HepG2 (cell line): ENCODE data around the gene PDCL3. TPM values are rescaled to one million over a fixed set of nuclear protein-coding genes. Genes with fewer than 3 reads are reported as not detected.

ENCODE experiments used
- GPN1 ChIP-seq: sonication (generic); formaldehyde crosslinking; IDR thresholded peaks from 2 replicates; pipeline ENCODE4 v1.5.1; 2020; ENCODE audit warnings: missing genetic modification reagents, borderline replicate concordance
- GTF3A ChIP-seq: sonication (generic); formaldehyde crosslinking; conservative IDR thresholded peaks from 2 replicates; pipeline ENCODE4 v1.4.0; 2020; ENCODE audit warnings: mild to moderate bottlenecking, missing genetic modification reagents
- HNF4G ChIP-seq, 2 experiments: sonication (generic) in 1 of 2; formaldehyde crosslinking in 1 of 2; IDR thresholded peaks; 2 replicates each; pipeline versions ENCODE4 v1.4.0 to v1.6.1; 2011 to 2020; ENCODE audit warnings: borderline replicate concordance in 2 of 2, low read depth in 2 of 2, mild to moderate bottlenecking in 2 of 2, low read length in 1 of 2, missing genetic modification reagents in 1 of 2, moderate library complexity in 1 of 2
- MLX ChIP-seq: IDR thresholded peaks from 2 replicates; pipeline ENCODE4 v1.6.1; 2016
- NR1H2 ChIP-seq: sonication (generic); formaldehyde crosslinking; IDR thresholded peaks from 2 replicates; pipeline ENCODE4 v1.8.1; 2022; ENCODE audit warnings: low read depth, missing genetic modification reagents, borderline replicate concordance
- NR2F2 ChIP-seq: IDR thresholded peaks from 2 replicates; pipeline ENCODE4 v1.6.1; 2012; ENCODE audit warnings: low read depth, inconsistent platforms, borderline replicate concordance
- NR3C1 ChIP-seq: sonication (generic); formaldehyde crosslinking; IDR thresholded peaks from 2 replicates; pipeline ENCODE4 v1.4.0; 2020; ENCODE audit warnings: missing genetic modification reagents
- ONECUT2 ChIP-seq: sonication (generic); formaldehyde crosslinking; IDR thresholded peaks from 2 replicates; pipeline ENCODE4 v1.4.0; 2020; ENCODE audit warnings: missing genetic modification reagents
- PHF20 ChIP-seq: sonication (generic); formaldehyde crosslinking; IDR thresholded peaks from 2 replicates; pipeline ENCODE4 v1.5.0; 2020; ENCODE audit warnings: mild to moderate bottlenecking, missing genetic modification reagents
- PLRG1 ChIP-seq: fragments of 450-650 bp; conservative IDR thresholded peaks from 2 replicates; pipeline ENCODE4 v1.6.1; 2016
- REPIN1 ChIP-seq: sonication (generic); formaldehyde crosslinking; IDR thresholded peaks from 2 replicates; pipeline ENCODE4 v1.8.0; 2022; ENCODE audit warnings: missing genetic modification reagents, low read depth, mild to moderate bottlenecking, borderline replicate concordance
- SSRP1 ChIP-seq: IDR thresholded peaks from 2 replicates; pipeline ENCODE4 v1.6.1; 2016; ENCODE audit warnings: control low read depth
- ZBTB39 ChIP-seq: sonication (generic); formaldehyde crosslinking; IDR thresholded peaks from 2 replicates; pipeline ENCODE4 v1.5.0; 2020; ENCODE audit warnings: missing genetic modification reagents
- ZBTB42 ChIP-seq: sonication (generic); formaldehyde crosslinking; IDR thresholded peaks from 2 replicates; pipeline ENCODE4 v1.5.0; 2020; ENCODE audit warnings: mild to moderate bottlenecking, missing genetic modification reagents
- ZC3H4 ChIP-seq: sonication (generic); formaldehyde crosslinking; IDR thresholded peaks from 2 replicates; pipeline ENCODE4 v1.4.0; 2020; ENCODE audit warnings: missing genetic modification reagents, borderline replicate concordance
- ZFP36 ChIP-seq: fragments of 150-350 bp; IDR thresholded peaks from 2 replicates; pipeline ENCODE4 v1.6.1; 2018; ENCODE audit warnings: borderline replicate concordance, low read length, low read depth; ENCODE audit not compliant: partially characterized antibody
- ZFP62 ChIP-seq: sonication (generic); formaldehyde crosslinking; IDR thresholded peaks from 2 replicates; pipeline ENCODE4 v1.4.0; 2020; ENCODE audit warnings: missing genetic modification reagents
- ZNF160 ChIP-seq: sonication (generic); formaldehyde crosslinking; IDR thresholded peaks from 2 replicates; pipeline ENCODE4 v1.8.0; 2022; ENCODE audit warnings: mild to moderate bottlenecking, inconsistent platforms, missing genetic modification reagents
- ZNF549 ChIP-seq: sonication (generic); formaldehyde crosslinking; IDR thresholded peaks from 2 replicates; pipeline ENCODE4 v1.5.0; 2020; ENCODE audit warnings: missing genetic modification reagents
- ZNF639 ChIP-seq: conservative IDR thresholded peaks from 2 replicates; pipeline ENCODE4 v1.6.1; 2018; ENCODE audit warnings: missing genetic modification reagents
- ZNF747 ChIP-seq: sonication (generic); formaldehyde crosslinking; IDR thresholded peaks from 2 replicates; pipeline ENCODE4 v1.8.1; 2023; ENCODE audit warnings: missing genetic modification reagents, mild to moderate bottlenecking, borderline replicate concordance
- ZNF773 ChIP-seq: sonication (generic); formaldehyde crosslinking; IDR thresholded peaks from 2 replicates; pipeline ENCODE4 v1.4.0; 2020; ENCODE audit warnings: missing genetic modification reagents, borderline replicate concordance
- polyA plus RNA-seq, 8 experiments: library from polyadenylated mRNA; depleted of rRNA in 3 of 8; stranded (reverse) in 7 of 8; unstranded in 1 of 8; fragments of >200 nt; fragmentation: Illumina TruSeq in 4 of 8; extraction: Trizol in 4 of 8; gene quantifications; 2 replicates each; pipeline versions ENCODE4 v1.2.1 to v1.2.3, GENCODE V29; 2011 to 2016; ENCODE audit warnings: low read depth in 4 of 8, missing spikeins in 1 of 8, mixed read lengths in 1 of 8; ENCODE audit not compliant: insufficient read depth in 1 of 8
- total RNA-seq, 5 experiments: library from RNA; depleted of rRNA; stranded (reverse); fragments of >200 nt; fragmentation: Illumina TruSeq; extraction: Trizol; gene quantifications; 2 replicates each; pipeline ENCODE4 v1.2.3, GENCODE V29; 2016; ENCODE audit warnings: low read depth in 1 of 5
- TF ChIP-seq, protein P1 (sequence below): IDR thresholded peaks from 2 replicates; pipeline ENCODE4 v1.6.1; 2016; ENCODE audit warnings: missing biosample characterization, missing genetic modification reagents, low read depth
- TF ChIP-seq, protein P2 (sequence below): sonication (generic); formaldehyde crosslinking; IDR thresholded peaks from 2 replicates; pipeline ENCODE4 v1.4.0; 2020; ENCODE audit warnings: missing genetic modification reagents; ENCODE audit errors: not compliant biosample characterization

Gene PDCL3
- total and polyA plus RNA-seq, 2 of the 13 experiments (the other 11 are each of a cell fraction or from before 2014, with no cell fraction given) = 14.4 to 24.4 TPM

GRCh38 chr2:100562613-100563406 is at the start of gene PDCL3 (continued):
- TF ChIP-seq ZNF773 = peak; percentile 69
- TF ChIP-seq SSRP1 (CRISPR knock-in tag) = no peak
- TF ChIP-seq, protein P1, sequence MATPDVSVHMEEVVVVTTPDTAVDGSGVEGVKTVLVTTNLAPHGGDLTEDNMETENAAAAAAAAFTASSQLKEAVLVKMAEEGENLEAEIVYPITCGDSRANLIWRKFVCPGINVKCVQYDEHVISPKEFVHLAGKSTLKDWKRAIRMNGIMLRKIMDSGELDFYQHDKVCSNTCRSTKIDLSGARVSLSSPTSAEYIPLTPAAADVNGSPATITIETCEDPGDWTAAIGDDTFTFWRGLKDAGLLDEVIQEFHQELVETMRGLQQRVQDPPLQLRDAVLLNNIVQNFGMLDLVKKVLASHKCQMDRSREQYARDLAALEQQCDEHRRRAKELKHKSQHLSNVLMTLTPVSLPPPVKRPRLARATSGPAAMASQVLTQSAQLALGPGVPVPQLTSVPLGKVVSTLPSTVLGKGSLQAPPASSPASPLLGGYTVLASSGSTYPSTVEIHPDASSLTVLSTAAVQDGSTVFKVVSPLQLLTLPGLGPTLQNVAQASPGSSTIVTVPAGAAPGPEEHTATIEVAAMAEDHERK (CRISPR knock-in tag) = peak; percentile 49; the same call in 1 of the 2 replicates
- TF ChIP-seq PLRG1 = no peak
- no peak for TF ChIP-seq MLX (CRISPR knock-in tag)
- peak; percentile 91 for TF ChIP-seq ZBTB42
- TF ChIP-seq GTF3A (CRISPR knock-in tag) = no peak
- peak; percentile 6 for TF ChIP-seq ZFP36
- TF ChIP-seq HNF4G (IDR thresholded peaks at IDR 0.05; ENCODE audit: borderline replicate concordance, low read depth, low read length) = no peak
- no peak; the same call in none of the 2 replicates for TF ChIP-seq HNF4G (CRISPR knock-in tag; IDR thresholded peaks at IDR 0.05; ENCODE audit: borderline replicate concordance, low read depth)
- TF ChIP-seq ZFP62 (CRISPR knock-in tag) = no peak
- no peak for TF ChIP-seq GPN1 (CRISPR knock-in tag)
- no peak; the same call in 1 of the 2 replicates for TF ChIP-seq NR2F2
- no peak for TF ChIP-seq ZBTB39 (CRISPR knock-in tag)
- TF ChIP-seq ZC3H4 (CRISPR knock-in tag) = no peak
- peak; percentile 58; the same call in 1 of the 2 replicates for TF ChIP-seq ZNF747
- TF ChIP-seq ZNF160 (CRISPR knock-in tag) = no peak
- no peak for TF ChIP-seq ZNF549 (CRISPR knock-in tag)
- TF ChIP-seq NR1H2 (CRISPR knock-in tag) = no peak
- no peak for TF ChIP-seq NR3C1
- TF ChIP-seq, protein P2, sequence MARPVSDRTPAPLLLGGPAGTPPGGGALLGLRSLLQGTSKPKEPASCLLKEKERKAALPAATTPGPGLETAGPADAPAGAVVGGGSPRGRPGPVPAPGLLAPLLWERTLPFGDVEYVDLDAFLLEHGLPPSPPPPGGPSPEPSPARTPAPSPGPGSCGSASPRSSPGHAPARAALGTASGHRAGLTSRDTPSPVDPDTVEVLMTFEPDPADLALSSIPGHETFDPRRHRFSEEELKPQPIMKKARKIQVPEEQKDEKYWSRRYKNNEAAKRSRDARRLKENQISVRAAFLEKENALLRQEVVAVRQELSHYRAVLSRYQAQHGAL (CRISPR knock-in tag) = peak; percentile 40
- no peak for TF ChIP-seq ONECUT2 (CRISPR knock-in tag)
- TF ChIP-seq REPIN1 (CRISPR knock-in tag) = peak; percentile 87; the same call in 1 of the 2 replicates
- peak; percentile 83; the same call in 1 of the 2 replicates for TF ChIP-seq ZNF639 (CRISPR knock-in tag)
- peak; percentile 76 for TF ChIP-seq PHF20 (CRISPR knock-in tag)
